ENCODE measurements around the gene MAPK1IP1L. TPM values are rescaled to one million over a fixed set of nuclear protein-coding genes. Genes with fewer than 3 reads are reported as not detected.
A peak's percentile ranks its signal among the peaks of the same experiment; 100 is the strongest.

MAPK1IP1L gene
- total and polyA plus RNA-seq, 2 experiments from 2014 or later, result 72.4 to 162 TPM

DNA sequence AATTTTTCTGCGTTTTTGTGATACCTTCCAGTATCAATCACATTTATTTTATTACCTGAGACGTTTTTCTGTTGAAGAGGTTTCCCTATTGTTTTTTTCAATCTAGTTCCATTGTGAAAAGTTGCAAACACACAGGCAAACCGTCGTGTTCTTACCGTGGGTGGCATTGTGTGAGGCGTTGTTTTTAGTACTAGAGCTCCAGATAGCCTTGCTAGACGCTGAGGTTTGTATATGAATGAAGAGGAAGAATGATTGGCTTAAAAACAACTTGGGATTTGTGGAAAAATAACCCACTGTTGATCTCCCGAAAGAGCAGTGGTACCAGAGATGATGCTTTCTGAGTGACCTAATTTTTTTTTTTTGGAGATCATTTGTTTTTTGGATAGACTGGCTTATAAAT lies 23.4 kb upstream of the MAPK1IP1L start:
- Histone ChIP-seq H3F3A (replicated peaks; ENCODE audit: low read depth) (peaks cover 19% of the 10 kb centered on the region; the same call in 1 of the 2 replicates), H3K4me2 (peak overlapping the region; percentile 94), H3K27me3 (ENCODE audit: insufficient read depth) (no peaks in the 10 kb centered on the region), H3K36me3 (ENCODE audit: insufficient read depth) (0 out of 2 replicates have a peak, but pooled peaks cover 4% of the 10 kb centered on the region), H3K27ac (ENCODE audit: low read depth) (peak overlapping the region; percentile 100), H2AFZ (no peak overlapping the region), H4K20me1 (replicated peaks; ENCODE audit: insufficient read depth) (peaks cover 4% of the 10 kb centered on the region), H3K9me2 (ENCODE audit: insufficient read depth) (no peaks in the 10 kb centered on the region), H3K79me2 (replicated peaks; ENCODE audit: insufficient read depth) (peaks cover 88% of the 10 kb centered on the region), H3K4me1 (ENCODE audit: insufficient read depth) (peaks cover 43% of the 10 kb centered on the region), H3K4me3 (peak overlapping the region; percentile 94)
- Mint-ChIP-seq H3K36me3 (ENCODE audit: low read depth) (peaks cover 11% of the 10 kb centered on the region; the same call in 2 of the 3 replicates), H3K4me3 (peak overlapping the region; percentile 95), H3K9me3 (no peaks in the 10 kb centered on the region), H3K4me1 (peaks cover 32% of the 10 kb centered on the region), H3K27me3 (ENCODE audit: insufficient read depth, low read depth, poor library complexity) (peaks cover 2% of the 10 kb centered on the region), H3K27ac (peak overlapping the region; percentile 95)
- ATAC-seq, result no peak
- no peak for TF ChIP-seq ZNF114 (CRISPR knock-in tag; IDR thresholded peaks at IDR 0.05)
- no peak for TF ChIP-seq CREB1 (CRISPR knock-in tag; IDR thresholded peaks at IDR 0.05; ENCODE audit: low read depth)
- TF ChIP-seq, protein P1, sequence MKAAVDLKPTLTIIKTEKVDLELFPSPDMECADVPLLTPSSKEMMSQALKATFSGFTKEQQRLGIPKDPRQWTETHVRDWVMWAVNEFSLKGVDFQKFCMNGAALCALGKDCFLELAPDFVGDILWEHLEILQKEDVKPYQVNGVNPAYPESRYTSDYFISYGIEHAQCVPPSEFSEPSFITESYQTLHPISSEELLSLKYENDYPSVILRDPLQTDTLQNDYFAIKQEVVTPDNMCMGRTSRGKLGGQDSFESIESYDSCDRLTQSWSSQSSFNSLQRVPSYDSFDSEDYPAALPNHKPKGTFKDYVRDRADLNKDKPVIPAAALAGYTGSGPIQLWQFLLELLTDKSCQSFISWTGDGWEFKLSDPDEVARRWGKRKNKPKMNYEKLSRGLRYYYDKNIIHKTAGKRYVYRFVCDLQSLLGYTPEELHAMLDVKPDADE (IDR thresholded peaks at IDR 0.05), result no peak
- TF ChIP-seq, protein P2, sequence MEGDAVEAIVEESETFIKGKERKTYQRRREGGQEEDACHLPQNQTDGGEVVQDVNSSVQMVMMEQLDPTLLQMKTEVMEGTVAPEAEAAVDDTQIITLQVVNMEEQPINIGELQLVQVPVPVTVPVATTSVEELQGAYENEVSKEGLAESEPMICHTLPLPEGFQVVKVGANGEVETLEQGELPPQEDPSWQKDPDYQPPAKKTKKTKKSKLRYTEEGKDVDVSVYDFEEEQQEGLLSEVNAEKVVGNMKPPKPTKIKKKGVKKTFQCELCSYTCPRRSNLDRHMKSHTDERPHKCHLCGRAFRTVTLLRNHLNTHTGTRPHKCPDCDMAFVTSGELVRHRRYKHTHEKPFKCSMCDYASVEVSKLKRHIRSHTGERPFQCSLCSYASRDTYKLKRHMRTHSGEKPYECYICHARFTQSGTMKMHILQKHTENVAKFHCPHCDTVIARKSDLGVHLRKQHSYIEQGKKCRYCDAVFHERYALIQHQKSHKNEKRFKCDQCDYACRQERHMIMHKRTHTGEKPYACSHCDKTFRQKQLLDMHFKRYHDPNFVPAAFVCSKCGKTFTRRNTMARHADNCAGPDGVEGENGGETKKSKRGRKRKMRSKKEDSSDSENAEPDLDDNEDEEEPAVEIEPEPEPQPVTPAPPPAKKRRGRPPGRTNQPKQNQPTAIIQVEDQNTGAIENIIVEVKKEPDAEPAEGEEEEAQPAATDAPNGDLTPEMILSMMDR (conservative IDR thresholded peaks at IDR 0.05; ENCODE audit: low read depth in 2 of 2), result no peak
- TF ChIP-seq JUNB (IDR thresholded peaks at IDR 0.05; ENCODE audit: unreplicated experiment), result no peak
- DNase-seq (ENCODE audit: low spot score), result no peak

GRCh38 chr14:55028476-55028875 lies 23.0 kb upstream of the MAPK1IP1L start:
- Mint-ChIP-seq H3K9me3 (no peaks in the 10 kb centered on the region), H3K4me1 (peaks cover 32% of the 10 kb centered on the region), H3K27ac (no peak overlapping the region), H3K36me3 (ENCODE audit: low read depth) (peaks cover 9% of the 10 kb centered on the region; the same call in 2 of the 3 replicates), H3K27me3 (ENCODE audit: insufficient read depth, low read depth, poor library complexity) (peaks cover 2% of the 10 kb centered on the region), H3K4me3 (peak overlapping the region; percentile 95)
- Histone ChIP-seq H3K9me2 (ENCODE audit: insufficient read depth) (no peaks in the 10 kb centered on the region), H3K4me1 (ENCODE audit: insufficient read depth) (peaks cover 43% of the 10 kb centered on the region), H2AFZ (no peak overlapping the region), H4K20me1 (replicated peaks; ENCODE audit: insufficient read depth) (peaks cover 4% of the 10 kb centered on the region), H3K27ac (ENCODE audit: low read depth) (no peak overlapping the region), H3K79me2 (replicated peaks; ENCODE audit: insufficient read depth) (peaks cover 88% of the 10 kb centered on the region), H3K4me3 (peak overlapping the region; percentile 94), H3F3A (replicated peaks; ENCODE audit: low read depth) (peaks cover 19% of the 10 kb centered on the region; the same call in 1 of the 2 replicates), H3K36me3 (ENCODE audit: insufficient read depth) (0 out of 2 replicates have a peak, but pooled peaks cover under 1% of the 10 kb centered on the region), H3K27me3 (ENCODE audit: insufficient read depth) (no peaks in the 10 kb centered on the region), H3K4me2 (peak overlapping the region; percentile 94)
- ATAC-seq (no peak), DNase-seq (ENCODE audit: low spot score) (no peak)
- TF ChIP-seq CREB1 (CRISPR knock-in tag; IDR thresholded peaks at IDR 0.05; ENCODE audit: low read depth) (no peak), POLR2AphosphoS5 (IDR thresholded peaks at IDR 0.05; ENCODE audit: low read depth) (no peak), JUNB (IDR thresholded peaks at IDR 0.05; ENCODE audit: unreplicated experiment) (no peak), NANOG (IDR thresholded peaks at IDR 0.05; ENCODE audit: borderline replicate concordance) (no peak), ZNF114 (CRISPR knock-in tag; IDR thresholded peaks at IDR 0.05) (no peak)
- TF ChIP-seq, protein P3, sequence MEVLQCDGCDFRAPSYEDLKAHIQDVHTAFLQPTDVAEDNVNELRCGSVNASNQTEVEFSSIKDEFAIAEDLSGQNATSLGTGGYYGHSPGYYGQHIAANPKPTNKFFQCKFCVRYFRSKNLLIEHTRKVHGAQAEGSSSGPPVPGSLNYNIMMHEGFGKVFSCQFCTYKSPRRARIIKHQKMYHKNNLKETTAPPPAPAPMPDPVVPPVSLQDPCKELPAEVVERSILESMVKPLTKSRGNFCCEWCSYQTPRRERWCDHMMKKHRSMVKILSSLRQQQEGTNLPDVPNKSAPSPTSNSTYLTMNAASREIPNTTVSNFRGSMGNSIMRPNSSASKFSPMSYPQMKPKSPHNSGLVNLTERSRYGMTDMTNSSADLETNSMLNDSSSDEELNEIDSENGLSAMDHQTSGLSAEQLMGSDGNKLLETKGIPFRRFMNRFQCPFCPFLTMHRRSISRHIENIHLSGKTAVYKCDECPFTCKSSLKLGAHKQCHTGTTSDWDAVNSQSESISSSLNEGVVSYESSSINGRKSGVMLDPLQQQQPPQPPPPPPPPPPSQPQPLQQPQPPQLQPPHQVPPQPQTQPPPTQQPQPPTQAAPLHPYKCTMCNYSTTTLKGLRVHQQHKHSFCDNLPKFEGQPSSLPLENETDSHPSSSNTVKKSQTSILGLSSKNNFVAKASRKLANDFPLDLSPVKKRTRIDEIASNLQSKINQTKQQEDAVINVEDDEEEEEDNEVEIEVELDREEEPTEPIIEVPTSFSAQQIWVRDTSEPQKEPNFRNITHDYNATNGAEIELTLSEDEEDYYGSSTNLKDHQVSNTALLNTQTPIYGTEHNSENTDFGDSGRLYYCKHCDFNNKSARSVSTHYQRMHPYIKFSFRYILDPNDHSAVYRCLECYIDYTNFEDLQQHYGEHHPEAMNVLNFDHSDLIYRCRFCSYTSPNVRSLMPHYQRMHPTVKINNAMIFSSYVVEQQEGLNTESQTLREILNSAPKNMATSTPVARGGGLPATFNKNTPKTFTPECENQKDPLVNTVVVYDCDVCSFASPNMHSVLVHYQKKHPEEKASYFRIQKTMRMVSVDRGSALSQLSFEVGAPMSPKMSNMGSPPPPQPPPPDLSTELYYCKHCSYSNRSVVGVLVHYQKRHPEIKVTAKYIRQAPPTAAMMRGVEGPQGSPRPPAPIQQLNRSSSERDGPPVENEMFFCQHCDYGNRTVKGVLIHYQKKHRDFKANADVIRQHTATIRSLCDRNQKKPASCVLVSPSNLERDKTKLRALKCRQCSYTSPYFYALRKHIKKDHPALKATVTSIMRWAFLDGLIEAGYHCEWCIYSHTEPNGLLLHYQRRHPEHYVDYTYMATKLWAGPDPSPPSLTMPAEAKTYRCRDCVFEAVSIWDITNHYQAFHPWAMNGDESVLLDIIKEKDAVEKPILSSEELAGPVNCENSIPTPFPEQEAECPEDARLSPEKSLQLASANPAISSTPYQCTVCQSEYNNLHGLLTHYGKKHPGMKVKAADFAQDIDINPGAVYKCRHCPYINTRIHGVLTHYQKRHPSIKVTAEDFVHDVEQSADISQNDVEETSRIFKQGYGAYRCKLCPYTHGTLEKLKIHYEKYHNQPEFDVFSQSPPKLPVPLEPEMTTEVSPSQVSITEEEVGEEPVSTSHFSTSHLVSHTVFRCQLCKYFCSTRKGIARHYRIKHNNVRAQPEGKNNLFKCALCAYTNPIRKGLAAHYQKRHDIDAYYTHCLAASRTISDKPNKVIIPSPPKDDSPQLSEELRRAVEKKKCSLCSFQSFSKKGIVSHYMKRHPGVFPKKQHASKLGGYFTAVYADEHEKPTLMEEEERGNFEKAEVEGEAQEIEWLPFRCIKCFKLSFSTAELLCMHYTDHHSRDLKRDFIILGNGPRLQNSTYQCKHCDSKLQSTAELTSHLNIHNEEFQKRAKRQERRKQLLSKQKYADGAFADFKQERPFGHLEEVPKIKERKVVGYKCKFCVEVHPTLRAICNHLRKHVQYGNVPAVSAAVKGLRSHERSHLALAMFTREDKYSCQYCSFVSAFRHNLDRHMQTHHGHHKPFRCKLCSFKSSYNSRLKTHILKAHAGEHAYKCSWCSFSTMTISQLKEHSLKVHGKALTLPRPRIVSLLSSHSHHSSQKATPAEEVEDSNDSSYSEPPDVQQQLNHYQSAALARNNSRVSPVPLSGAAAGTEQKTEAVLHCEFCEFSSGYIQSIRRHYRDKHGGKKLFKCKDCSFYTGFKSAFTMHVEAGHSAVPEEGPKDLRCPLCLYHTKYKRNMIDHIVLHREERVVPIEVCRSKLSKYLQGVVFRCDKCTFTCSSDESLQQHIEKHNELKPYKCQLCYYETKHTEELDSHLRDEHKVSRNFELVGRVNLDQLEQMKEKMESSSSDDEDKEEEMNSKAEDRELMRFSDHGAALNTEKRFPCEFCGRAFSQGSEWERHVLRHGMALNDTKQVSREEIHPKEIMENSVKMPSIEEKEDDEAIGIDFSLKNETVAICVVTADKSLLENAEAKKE (CRISPR knock-in tag; IDR thresholded peaks at IDR 0.05), result no peak
- TF ChIP-seq, protein P1 (IDR thresholded peaks at IDR 0.05), result no peak

Measured in GM23338 (cell line).